NCI-H2227 (cell line): ENCODE data around the gene MECR.

ENCODE experiments used
- DNase-seq: peaks from one replicate; lab custom pipeline; 2025; ENCODE audit not compliant: unreplicated experiment; lab: John Stamatoyannopoulos, UW

The MECR gene, protein sequence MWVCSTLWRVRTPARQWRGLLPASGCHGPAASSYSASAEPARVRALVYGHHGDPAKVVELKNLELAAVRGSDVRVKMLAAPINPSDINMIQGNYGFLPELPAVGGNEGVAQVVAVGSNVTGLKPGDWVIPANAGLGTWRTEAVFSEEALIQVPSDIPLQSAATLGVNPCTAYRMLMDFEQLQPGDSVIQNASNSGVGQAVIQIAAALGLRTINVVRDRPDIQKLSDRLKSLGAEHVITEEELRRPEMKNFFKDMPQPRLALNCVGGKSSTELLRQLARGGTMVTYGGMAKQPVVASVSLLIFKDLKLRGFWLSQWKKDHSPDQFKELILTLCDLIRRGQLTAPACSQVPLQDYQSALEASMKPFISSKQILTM

DNA sequence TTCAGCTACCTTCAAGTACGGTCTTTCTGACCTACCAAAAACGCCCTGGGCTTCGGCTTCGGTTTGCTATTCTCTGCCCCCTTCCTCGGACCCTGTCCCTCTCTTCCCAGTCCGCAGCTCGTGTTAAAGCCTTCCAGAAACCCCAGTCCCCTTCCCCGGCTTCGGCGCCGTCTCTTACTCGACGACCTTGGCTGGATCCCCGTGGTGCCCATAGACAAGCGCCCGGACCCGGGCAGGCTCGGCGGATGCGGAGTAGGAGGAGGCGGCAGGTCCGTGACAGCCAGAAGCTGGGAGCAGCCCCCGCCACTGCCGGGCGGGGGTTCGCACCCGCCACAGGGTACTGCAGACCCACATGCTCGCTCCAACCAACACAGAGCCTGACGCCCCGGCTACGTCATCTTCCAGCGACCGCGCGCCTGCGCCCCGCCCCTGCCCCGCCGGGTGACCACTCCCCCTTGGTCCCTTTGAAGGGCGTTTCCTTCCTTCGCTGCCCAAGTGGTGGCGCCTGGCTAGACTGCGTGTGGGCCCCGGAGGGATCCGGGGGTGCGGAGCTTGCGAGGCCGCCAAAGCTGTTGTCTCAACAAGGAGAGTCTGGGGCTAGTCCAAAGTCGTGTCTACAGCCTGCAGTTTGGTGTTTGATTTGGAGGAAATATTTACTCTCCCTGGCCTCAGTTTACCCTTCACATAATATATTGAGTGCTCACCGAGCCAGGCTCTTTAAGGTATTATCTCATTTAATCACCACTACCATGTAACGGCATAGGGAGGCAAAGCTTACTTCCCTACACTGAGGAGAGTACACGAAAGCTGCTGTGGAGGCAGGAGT is at the start of gene MECR:
TSS of gene MECR (minus strand) at position 382 of the 826 bp plus-strand sequence. CDS start at position 354, 28 bp downstream.
- DNase-seq, result peak; percentile 96

DNA sequence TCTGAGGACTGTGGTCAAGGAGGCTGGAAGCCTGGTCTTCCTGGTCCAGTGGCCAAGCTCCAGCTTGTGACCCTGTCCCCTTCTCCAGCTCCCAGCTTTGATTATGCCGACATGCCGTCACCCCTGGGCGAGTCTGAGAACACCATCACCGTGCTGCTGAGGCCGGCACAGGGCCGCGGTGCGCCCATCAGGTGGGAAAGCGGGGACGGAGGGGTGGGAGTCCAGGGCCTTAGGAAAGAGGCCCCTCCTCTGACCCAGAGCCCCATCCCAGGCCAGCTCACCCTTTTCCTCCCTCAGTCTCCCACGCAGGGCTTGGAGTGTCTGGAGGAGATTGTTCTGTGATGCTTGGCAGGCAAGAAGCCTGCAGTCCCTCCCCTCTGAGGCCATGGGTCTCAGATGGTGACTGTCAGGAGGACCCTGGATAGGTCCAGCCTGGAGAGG is 49.2 kb upstream of the MECR start:
- DNase-seq, result no peak

DNA sequence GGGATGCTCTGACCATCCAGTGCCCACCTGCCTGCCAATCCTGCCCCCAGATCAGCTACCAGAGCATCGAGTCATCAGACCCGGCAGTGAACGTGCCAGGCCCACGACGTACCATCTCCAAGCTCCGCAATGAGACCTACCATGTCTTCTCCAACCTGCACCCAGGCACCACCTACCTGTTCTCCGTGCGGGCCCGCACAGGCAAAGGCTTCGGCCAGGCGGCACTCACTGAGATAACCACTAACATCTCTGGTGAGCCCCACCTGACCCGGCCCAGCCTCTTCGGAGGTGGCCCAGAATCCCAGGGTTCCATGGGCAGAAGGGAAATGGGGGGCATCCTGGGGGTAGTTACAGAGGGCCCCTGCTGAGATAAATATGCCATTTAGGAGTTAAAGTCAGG is 48.7 kb upstream of the MECR start:
- no peak for DNase-seq

DNA sequence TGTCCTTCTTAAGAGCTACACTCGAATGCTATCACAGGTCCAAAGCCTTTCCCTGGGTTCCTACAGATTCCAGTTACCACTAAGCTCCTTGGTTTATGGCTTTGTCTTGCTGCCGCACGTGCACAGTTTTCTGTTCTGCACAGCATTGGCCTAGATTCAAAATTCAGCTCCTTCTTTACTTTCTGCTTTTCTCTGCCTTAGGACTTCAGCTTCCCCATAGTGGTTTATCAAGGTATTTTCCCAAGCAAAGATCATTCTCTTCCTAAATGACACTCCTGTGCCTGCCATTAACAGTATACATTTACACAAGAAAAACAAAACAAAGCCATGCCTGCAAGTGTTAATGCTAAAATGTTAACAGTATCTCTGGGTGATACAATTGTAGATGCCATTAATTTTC is 47.4 kb upstream of the MECR start:
- DNase-seq, result no peak

DNA sequence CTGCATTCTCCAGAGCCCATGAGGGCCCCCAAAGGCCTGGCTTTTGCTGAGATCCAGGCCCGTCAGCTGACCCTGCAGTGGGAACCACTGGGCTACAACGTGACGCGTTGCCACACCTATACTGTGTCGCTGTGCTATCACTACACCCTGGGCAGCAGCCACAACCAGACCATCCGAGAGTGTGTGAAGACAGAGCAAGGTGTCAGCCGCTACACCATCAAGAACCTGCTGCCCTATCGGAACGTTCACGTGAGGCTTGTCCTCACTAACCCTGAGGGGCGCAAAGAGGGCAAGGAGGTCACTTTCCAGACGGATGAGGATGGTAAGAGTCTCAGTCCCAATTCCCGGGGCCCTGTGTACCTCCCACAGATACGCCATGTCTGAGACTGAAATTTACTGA is 44.7 kb upstream of the MECR start:
- DNase-seq, result no peak

DNA sequence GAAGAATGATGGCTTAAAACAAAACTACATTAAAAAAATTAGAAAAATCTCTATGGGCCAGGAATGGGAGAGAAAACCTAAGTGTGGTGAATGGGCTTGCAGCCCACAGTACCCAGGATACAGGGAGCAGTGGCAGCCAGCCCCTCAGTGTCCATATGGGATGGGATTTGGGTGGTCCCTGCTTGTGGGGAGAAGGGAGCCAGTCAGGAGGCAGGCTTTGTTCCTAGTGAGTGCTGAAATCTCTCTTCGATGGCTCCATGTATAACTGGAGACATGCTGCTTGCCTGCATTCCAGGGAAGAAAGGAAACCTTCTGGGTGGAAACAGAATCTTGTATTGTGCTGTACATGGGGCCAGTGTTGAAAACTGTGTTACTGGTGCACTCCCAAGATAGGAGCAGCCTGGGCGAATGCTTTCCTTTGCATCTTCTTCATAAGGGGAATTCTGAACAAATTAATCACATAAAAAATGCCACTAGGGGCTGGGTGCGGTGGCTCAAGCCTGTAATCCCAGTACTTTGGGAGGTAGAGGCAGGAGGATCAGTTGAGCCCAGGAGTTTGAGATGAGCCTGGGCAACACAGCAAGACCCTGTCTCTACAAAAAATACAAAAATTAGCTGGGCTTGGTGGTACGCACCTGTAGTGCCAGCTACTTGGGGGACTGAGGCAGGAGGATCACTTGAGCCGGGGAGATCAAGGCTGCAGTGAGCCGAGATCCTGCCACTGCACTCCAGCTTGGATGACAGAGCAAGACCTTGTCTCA is 41.6 kb upstream of the MECR start:
- no peak for DNase-seq

DNA sequence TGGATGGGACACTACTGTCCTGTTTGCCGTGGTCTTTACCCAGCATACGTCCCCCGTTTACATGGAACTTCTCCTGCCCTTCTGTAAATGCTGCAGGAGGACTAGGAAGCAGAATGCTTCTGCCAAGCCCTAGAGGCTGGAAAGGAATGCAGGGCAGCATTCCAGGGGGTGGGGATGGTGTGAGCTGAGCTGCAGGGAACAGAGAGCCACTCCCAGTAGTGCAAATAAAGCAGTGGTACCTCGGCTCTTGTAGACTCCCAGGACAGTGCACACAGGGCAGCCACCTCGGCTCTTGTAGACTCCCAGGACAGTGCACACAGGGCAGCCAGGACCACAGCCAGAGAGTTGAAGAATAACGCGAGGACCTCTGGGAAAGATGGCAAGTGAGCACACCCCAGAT is 41.0 kb upstream of the MECR start:
- no peak for DNase-seq

DNA sequence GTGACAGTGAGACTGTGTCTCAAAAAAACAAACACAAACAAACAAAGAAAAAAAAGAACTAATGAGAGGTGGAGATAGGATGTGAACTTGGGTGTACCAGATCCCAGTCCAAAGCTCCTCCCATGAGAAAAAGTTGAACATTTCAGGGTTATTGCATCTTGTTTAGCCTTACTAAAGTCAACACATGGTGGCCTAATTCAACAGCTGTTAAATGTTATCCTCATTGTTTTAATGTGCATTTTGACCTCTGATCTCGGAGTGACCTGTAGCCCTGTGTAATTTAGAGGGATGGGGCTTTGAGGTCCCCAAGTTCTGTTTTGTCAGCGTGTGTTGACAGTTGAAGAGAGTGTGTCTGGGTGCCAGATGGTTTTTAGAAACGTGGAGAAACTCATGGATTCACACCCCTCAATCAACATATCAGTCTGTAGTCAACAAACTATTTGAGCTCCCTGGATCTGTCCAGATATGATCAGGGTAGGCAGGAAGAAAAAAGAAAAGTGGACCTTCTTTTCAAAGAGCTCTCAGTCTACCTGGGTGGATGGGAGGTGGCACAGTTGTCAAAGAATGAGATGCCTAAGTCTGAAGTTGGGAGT is 40.3 kb upstream of the MECR start:
- DNase-seq, result no peak

DNA sequence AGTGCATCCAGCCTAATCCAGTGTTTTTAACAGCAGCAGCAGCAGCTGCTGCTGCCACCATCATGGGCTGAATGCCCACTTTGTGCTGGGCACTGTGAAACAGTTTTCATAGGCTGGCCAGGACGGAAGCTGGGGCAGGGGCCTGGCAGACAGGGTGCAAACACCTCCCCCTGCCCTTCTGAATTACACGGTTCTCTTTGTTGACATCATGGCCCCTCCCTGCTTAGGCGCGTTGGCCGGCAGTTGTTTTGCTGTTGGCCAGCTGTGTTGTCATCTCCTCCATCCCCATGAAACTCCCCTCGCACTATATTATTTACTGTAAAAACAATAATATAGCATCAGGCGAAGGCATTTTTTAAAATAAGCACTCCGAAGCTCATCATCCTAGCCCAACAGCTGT is 38.6 kb upstream of the MECR start:
- DNase-seq, result peak; percentile 20

DNA sequence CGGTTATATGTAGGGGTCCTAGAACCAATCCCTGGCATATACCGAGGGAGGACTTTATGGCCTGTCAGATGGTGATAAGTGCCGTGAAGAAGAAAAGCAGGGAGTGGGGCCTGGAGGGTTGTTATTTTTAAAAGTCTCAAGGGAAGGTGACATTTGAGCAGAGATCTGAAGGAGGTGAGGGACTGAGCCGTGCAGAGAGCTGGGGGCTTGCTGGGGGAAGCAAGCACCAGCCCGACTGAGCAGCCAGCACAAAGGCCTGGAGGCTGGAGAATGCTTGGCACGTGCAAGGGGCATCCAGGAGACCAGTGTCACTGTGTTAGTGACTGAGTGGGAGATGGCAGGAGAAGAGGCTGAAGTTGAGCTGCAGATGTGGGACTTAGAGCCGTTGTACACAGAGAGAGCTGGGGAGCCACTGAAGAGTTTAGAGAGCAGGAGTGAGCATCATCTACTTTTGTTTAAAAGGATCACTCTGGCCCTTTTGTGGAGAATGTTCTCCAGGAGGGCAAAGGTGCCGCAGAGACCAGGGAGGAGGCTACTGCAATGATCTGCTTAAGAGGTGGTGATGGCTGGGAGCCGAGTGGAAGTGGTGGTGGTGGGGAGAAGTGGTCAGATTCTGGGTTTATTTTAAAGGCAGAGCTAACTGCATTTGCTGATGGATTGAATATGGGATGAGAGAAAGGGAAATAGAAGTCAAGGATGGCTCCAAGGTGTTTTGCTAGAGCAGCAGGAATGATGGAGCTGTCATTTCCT is 36.8 kb upstream of the MECR start:
- DNase-seq, result no peak

DNA sequence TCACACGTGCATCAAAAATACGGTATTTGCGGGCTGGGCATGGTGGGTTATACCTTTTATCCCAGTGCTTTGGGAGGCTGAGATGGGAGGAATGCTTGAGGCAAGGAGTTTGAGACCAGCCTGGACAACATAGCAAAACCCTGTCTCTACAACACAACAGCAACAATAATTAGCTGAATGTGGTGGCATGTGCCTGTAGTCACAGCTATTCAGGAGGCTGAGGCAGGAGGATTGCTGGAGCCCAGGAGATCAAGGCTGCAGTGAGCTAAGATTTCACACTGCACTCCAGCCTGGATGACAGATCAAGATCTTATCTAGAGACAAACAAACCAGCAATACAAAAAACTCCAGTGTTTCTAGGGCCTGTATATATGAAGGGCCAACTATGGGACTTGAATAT is 36.2 kb upstream of the MECR start:
- DNase-seq, result no peak

DNA sequence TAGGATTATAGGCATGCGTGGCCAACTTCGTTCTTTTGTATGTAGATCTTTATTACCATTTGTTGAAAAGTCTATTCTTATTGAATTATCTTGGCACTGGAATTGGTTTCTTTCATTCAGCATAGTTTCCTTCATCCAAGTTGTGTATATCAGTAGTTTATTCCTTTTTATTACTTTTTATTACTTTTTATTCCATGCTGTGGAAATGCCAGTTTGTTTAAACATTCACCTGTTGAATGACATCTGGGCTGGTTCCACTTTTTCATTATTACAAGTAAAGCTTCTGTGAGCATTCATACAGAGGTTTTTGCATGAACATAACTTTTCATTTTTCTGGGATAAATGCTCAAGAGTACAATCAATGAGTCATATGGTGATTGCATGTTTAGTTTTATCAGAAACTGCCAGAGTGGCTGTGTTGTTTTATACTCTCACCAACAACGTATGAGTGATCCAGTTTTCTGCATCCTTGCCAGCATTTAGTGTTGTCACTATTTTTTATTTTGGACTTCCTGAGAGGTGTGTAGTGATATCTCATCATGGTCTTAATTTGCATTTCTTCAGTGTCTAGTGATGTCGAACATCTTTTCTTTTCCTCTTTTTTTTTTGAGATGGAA is 34.1 kb upstream of the MECR start:
- DNase-seq, result no peak

DNA sequence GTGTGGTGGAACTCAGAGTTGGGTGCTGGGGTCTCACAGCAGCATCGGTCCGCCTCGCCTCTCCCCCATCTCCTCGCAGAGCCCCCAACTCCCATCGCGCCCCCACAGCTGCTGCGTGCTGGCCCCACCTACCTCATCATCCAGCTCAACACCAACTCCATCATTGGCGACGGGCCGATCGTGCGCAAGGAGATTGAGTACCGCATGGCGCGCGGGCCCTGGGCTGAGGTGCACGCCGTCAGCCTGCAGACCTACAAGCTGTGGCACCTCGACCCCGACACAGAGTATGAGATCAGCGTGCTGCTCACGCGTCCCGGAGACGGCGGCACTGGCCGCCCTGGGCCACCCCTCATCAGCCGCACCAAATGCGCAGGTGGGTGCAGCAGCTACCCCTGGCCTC is 29.8 kb upstream of the MECR start:
- no peak for DNase-seq

DNA sequence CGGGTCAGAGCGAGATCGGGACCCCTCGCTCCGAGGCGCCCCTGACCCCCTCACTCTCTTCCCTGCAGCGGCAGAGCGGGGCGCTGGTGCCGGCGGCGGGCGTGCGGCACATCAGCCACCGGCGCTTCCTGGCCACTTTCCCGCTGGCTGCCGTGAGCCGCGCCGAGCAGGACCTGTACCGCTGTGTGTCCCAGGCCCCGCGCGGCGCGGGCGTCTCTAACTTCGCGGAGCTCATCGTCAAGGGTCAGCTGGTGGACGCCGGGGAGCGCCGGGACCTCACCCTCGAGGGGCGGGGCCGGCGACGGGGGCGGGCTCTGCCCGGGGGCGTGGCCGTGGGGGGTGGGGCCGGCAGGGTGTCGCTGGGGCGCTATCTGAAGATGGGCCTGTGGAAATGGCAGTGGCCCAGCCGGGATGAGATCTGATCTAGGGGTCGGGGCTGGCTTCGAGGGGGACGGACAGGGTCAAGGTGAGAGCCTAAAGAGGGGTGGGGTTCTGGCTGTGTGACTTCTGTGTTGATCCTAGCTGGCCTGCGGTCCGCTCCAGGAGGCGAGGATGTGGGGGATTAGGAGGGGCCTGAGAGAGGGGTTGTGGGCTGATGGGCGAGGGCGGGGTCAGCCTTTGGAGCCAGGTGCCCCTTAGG is 29.2 kb upstream of the MECR start:
- no peak for DNase-seq

DNA sequence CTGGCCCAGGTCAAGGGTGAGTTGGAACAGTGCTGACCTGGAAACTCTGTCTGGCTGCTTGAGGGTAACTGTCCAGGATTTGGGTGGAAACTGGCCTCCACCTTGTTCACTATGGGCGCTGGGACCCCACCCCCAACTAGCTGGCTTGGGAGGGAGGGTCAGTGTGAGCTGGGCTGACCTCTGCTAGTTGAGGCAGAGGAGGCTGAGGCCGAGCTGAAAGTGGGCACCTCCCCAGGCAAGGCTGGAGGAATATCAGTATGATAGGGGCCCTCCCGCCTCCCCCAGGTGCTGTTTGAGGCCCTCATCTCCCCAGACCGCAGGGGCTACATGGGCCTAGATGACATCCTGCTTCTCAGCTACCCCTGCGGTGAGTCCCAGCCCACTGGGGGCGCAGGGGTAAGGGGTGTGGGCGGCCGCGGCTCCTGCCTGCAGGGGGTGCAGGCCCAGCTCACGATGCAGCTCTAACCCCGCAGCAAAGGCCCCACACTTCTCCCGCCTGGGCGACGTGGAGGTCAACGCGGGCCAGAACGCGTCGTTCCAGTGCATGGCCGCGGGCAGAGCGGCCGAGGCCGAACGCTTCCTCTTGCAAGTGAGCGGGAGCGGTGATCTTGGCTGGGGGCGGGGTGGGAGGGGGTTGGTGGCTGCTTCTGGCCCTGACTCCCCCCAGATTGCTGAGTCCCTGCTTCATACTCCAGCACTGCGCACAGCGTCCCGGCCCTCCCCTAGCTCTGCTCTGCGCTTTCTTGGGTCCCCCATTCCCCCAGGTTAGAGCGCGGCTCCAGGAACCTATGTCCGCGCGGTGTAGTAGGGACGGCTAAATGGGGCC is 28.5 kb upstream of the MECR start:
- no peak for DNase-seq

DNA sequence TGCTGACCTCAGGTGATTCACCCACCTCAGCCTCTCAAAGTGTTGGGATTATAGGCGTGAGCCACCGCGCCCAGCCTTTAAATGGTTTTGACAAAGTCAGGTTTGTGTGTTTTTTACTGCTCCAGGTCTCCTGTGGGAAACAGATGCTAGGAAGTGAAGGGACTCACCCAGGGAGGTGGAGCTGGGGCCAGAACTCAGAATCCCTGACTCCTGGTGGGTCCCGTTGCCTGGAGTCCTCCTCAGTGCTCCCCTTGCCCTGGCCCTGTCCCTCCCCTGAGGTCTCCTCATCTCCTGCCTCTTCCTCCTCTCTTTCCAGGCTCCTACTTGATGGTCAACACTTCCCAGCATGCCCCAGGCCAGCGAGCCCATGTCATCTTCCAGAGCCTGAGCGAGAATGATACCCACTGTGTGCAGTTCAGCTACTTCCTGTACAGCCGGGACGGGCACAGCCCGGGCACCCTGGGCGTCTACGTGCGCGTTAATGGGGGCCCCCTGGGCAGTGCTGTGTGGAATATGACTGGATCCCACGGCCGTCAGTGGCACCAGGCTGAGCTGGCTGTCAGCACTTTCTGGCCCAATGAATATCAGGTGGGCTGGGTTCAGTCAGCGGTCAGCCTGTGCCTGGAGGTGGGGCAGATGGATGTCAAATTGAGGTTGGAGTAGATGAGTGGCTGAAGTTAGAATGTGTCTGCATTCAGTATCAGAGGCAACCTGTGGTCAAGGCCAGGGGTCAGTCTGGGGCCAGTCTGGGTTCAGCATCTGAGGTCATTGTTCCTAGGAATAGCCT is 27.6 kb upstream of the MECR start:
- no peak for DNase-seq

DNA sequence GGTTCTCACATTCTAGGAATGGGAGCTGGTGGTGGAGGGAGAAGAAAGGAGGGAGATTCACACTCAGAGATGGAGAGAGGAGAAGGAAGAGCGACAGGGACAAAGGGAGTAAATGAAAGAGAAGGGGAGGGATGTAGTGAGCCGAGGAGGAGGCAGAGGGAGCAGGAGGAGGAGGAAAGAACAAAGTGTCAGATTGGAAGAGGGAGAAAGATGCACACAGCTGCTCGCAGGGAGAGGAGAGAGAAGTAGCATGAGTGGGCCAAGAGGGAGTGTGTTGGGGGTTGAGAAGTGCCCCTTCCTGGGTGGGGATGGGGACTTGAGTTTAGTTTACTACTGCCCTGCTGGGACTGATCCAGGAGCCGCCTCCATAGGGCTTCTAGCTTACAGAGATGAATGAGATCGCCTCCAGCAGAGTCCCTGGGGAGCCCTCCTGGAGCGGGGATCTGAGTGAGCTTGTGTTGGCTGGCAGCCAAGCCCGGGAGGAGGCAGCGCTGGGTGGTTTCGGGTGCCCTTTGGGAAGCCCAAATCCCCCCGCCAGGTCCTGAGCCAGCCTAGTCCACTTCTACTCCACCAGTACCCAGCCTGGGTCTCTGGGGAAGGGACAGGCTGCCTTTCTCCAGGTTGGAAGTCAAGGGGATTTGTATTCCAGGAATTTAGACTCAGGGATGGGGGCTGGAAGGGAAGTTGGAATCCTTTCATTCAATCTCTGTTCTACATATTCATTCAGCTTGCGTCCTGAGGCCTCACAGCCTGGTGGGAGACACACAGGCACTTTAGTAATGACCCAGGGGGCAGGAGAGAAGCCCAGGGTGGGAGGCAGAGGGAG is 26.5 kb upstream of the MECR start:
- no peak for DNase-seq
